DMS114 treated with DMSO at 0.1 percent for 48 hours (cell line): Measurements from ENCODE around the gene GPR82.
"Not testable (repeated sequence)": the region's sequence is repeated elsewhere in the genome, so short reads cannot be mapped to it uniquely, and the experiment has no call there.

Experiments used
- DNase-seq: peaks from one replicate; lab custom pipeline; 2025; ENCODE audit not compliant: unreplicated experiment; lab: John Stamatoyannopoulos, UW

GPR82 gene

DNA sequence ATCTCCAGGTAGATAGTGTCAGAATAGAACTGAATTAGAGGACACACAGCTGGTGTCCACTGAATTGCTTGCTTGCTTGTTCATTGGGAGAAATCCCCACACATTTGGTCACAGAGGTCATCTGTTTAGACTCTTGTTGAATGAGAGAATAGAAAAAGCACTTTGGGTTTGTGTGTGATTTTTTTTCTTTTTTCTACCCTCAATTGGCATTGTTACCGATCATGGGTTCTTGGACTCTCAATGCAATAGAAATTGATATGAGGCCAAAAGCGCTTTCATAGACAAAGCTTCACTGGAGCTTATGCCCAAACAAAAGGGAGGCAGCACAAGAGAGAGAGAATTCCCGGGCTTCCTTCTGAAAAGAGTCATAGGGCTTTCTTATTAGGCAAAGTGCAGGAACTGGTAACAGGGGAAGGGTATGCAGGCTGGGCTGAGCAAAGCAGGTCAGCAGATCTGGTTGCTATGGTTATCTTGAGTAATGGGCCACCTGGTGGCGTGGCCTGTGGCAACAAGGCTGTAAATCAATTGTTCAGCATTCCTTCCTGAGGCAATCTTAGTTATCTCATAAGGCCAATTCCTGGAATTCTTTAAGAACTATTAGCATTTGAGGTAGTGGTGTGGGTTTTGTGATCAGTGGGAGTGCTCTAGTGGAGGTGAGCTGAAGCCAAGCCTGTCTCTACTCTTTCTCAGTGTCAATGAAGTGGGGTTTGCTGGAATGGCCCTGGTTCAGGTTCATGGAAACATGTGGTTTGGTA lies 5.3 kb upstream of the GPR82 start:
- DNase-seq, result no peak

DNA sequence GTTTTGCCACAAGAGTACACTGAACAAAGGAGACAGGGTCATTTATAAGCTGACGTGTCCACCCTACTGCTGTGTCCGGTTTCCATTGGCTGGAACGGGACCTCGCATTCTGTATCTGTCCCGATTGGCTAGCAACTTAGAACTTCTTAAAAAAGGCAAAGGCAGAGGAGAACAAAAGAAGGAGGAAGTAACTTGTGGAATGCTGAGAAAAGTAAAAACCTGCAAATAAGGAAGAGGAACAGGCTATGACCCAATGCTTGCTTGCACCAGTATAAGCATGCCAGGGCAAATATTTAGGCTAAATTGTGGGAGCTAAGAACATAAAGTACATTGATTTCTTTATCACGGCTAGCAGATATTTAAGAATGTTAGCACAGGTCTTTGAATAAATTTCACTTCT lies 4.4 kb upstream of the GPR82 start:
- not testable (repeated sequence) for DNase-seq

DNA sequence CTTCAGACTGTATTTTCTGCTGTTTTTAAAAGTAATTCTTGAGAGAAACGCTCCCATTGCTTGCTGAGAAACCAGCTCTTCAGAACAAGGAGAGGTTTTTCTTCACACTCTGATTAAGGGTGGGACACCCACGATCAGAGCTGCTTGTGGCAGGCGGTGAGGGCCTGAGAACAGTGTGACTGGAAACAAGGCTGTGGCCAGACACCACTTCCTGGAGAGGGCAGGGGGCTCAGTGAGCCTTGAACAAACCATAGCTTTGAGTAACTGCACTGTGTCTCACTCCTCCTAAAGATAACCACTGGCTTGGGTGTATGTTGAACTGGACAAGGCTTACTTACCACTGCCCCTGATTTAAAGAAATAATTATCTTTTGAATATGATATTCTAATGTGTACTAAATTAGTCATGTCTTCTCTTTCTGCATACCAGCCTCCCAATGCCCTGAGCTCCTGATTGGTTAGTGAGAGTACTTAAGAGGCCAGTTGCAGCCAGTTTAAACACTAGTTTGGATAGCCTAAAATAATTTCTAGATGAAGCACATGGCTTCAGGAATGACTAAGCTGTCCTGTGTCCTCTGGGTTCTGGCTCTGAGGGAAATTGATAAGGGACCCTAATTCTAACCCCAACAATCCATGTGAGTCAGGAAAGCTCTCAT lies 3.7 kb upstream of the GPR82 start:
- DNase-seq, result no peak

DNA sequence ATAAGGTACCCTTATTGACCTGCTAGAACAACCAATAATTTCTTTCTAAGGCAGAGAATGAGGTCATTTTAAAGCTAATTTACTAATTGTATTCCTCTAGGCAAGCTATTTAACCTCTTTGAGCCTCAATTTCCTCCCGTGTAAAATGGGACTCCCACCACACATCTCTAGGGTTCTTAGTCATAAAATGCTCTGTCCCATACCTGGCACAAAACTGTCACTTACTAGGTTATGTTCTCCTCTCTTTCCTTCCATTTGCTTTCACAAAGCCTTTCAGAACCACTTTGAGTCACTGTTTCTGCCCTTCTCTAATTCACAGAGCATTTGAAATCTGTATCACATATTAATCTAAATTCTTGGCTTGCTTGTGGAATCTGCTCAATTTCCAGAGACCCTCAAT lies 2.4 kb upstream of the GPR82 start:
- DNase-seq, result no peak

DNA sequence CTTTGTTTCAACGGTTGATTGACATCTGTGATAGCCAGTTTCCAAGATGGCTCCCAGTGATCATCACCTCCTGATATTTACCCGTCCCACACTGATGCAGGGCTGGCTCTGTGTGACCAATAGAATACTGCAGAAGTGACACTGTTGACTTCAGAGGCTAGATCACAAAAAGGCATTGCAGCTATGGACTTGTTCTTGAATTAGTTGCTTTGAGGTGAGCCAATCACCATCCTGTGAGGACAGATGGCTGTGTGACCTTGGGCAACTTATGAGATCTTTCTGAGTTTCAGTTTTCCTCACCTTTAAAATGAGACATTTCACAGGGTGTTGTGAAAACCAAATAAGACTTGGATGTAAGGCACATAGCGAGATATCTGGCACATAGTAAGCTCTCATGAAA lies 1.8 kb upstream of the GPR82 start:
- DNase-seq, result no peak

DNA sequence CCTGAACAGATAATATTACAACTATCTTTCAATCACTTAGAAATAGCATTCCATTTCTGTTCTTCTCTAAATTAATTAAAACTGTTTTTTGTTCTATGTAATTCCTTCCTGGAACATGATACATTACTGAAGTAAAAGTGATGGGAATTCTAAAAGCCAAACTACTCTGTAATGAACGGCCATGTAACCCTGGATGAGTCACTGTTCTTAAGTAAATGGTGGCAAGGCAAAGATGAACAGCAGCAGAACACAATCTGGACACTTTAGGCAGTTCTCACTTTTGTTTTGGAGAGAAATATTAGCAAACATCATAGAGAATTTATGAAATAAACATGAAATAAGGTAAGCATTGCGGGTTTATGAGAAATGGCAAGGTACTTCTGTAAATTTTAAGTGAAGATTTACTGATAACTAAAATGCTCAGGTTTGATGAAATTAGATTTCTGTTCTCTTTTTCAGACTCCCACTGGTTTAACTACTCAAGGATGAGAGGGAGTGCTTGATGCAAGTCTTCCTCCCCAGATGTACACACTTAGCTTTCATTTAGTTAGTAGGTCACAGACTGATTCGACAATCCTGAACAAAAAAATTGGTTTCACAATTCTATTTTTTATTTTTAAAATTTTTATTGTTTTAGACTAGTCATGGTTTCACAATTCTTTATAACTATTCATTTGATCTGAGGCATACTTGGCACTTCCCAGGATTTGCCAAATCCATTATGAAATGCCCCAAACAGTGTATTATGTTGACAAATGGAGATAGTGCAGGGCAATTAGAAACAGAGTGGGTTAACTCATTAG lies 964 bp upstream of the GPR82 start:
- no peak for DNase-seq

DNA sequence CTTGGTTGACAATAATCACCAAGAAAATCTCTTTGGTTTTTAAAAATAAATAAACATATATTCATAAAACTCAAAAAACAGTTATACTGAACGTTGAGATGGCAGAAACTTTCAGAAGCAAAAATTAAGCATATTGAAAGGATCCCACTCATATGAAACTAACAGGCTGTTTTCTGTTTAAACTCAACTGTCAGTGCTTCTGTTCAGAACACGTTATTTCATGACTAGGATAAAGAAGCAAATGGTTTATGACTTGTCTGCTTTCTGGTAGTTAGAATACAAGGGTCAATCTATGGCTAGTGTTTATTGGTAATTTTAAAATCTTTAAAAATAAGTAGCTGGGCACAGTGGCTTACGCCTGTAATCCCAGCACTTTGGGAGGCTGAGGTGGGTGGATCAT lies 4.1 kb downstream of the GPR82 start:
- no peak for DNase-seq

DNA sequence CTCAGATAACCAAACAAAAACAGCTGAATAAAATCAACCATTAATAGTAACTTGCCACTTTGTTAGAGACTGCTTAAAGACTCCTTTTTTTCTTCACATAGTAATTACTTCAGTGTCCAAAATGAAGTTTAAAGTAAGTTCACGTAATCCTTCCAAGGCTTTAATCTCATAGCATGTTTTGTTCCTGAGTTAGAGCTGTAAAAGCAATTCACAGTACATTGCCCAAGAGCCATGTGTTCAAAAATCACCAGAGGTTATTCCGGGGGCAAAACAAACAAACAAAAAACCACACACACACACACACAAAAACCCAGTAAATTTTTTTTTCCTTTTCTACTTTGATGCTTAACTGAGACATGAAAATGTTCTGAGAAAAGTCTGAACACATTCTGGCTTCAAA lies 6.1 kb downstream of the GPR82 start:
- DNase-seq, result no peak

DNA sequence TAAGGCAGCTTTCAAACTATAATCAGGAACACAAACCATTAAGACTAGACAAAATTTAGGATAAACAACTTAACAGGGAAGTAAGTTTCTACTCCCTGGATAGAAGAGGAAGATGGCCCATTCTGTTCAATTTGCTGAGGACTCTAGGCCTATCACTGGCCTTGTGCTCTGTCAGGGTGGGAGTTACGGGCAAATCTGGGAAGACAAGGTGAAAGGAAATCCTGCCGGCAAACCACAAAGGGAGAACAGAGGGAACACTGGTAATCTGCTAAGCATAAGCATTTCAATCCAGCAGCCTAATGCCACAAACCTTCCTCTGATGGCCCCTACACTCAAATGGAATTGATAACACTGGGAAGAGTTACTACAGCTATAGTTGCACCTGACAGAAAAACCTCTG lies 8.3 kb downstream of the GPR82 start:
- DNase-seq, result no peak

DNA sequence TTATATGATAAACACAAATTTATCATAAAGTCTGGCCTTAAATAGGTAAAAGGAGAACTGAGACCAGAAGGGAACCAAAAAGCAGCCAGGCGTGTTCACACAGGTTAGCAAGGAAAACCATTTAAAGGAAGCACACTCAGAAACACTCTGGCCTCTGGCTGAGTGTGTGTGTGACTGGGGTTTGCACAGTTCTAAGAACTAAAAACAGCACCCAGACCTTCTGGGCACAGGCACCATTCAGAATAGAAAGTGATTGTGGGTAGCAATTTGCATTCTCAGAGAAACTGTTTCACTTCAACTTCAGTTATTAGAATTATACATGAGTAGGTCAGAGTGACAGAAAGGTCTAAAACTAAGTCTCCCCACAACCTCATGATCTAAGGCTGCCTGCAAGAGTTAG lies 10.0 kb downstream of the GPR82 start:
- no peak for DNase-seq

DNA sequence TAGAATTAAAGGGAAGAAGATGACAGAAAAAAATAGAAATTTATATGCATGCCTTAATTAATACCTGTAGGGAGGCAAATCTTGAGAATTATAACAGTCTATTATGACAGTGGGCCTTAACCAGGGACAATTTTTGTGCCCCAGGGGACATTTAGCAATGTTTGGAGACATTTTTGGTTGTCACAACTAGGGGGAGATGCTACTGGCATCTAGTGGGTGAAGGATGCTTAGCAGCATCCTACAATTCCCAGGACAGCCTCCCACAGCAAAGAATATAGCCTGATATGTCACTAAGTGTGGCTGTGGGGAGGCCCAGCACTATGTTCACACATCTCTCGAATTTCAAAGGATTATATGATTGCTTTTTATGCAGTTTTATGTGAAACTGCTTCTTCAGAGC lies 10.5 kb downstream of the GPR82 start:
- peak; percentile 2 for DNase-seq

DNA sequence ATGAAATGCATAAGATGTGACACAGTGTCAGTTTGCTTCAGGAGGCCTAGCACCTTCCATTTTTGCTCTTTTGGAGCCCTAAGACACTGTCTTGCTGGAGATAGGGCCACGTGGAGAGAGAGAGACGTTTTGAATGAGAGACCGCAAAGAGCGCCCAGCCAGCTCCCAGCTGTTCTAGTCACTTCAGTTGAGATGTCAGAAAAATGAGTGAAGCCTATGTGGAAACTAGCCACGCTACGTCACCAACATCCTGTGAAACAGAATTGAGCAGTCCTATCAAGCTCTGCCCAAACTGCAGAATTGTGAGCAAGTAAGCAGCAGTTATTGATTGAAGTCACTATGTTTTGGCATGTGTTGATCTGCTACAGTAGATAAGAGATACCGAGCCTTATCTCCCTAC lies 13.1 kb downstream of the GPR82 start:
- DNase-seq, result no peak

DNA sequence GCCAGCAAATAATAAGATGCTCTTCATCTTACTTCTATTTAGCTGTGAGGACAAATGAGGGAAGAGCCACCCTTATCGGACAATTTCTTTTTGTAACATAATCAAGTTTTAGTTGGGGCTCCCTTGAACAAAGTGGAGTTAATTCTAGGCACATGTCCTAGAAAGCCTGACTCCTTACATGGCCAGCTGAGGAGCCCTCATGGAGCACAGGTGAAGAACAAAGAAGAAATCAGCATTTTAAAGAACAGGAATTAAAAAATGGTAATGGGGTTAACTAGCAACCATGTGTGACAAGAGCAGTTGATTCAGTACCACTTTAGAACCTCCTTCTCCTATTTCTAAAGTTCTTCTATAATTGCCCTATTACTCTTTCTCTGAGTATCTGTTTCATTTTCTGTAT lies 15.9 kb downstream of the GPR82 start:
- DNase-seq, result no peak

DNA sequence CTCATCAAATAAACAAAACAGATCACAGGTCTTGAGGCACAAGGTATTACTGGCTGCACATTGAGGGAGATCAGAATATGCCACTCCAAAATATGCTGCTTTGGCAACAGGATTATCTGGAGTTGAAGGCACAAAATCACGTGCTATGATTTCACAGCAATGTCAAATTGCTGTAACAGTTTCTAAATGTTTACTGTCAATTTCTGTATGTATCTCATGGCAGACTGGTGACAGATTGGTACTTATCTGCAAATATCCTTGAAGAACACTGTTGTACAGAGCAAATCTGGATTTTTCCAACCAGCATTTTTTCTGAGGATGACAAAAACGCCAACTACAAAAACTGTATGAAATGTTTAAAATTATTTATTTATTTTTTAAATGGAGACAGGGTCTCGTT lies 26.7 kb downstream of the GPR82 start:
- DNase-seq, result no peak

DNA sequence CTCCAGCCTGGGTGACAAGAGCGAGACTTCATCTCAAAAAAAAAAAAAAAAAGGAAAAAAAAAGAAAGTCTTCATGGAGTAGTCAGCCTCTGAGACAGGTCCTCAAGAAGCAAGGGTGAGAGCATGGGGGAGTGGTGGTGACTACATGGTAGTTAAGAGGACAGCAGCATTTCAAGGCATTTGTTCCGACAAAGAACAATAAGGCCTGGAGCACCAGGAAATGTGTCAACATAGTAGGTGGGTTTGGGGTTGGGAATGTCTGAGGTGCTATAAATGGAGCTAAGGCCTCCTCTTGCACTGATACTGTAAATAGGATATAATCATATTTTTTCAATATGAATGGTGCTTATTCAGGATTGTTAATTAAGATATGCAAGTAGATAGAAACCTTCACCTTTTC lies 34.4 kb downstream of the GPR82 start:
- DNase-seq, result no peak

DNA sequence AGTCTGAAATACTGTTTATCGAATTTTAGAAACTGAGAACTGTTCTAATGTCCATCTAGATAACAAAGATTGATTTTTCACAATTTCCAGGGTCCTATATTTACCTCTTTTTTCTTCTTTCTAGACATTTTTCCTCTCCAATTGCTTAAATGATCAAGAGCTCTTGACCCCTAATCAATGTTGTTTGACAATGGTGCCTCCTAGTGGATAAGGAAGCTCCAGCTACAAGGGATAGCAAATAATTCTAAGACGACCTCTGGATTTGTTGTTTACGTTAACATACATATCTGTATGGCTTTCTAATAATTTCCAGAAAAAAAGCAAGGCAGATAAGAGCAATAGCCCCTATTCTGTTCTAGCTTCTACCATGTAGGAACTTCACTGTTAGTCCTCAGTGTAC lies 35.8 kb downstream of the GPR82 start:
- no peak for DNase-seq

DNA sequence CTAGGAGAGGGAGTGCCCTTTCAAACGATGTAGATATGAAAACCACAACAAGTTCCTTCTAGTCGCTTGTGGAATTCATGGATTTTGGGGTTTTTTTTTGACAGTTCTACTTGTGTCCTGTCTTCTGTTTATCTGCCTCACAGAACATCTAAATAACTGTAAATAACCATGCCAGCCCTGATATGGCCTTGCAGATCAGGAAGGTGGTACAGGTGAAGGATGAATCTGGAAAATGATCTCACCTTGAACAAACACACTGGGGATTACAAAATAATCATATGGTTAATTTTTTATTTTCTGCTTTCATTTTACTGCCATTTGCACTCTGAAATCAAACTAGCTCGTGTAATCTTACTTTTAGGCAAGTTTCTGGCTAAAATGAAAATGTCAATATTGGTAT lies 37.2 kb downstream of the GPR82 start:
- DNase-seq, result no peak

DNA sequence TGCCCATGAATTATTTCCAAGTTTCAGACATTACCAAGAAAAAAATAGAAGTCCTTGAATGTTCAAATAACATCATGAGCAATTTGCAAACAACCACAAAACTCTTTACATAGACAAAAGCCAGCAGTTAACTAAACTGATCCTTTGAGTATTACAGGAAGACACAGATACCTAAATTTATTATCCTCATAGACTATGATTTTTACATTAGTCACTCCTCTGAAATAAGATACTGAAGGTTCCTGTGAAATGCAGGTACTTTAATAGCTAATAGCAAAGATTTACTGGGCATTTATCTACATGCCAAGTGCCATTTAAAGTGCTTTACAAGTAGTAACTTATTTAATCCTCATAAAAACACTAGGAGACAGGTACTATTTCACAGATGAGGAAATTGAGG lies 37.7 kb downstream of the GPR82 start:
- no peak for DNase-seq

DNA sequence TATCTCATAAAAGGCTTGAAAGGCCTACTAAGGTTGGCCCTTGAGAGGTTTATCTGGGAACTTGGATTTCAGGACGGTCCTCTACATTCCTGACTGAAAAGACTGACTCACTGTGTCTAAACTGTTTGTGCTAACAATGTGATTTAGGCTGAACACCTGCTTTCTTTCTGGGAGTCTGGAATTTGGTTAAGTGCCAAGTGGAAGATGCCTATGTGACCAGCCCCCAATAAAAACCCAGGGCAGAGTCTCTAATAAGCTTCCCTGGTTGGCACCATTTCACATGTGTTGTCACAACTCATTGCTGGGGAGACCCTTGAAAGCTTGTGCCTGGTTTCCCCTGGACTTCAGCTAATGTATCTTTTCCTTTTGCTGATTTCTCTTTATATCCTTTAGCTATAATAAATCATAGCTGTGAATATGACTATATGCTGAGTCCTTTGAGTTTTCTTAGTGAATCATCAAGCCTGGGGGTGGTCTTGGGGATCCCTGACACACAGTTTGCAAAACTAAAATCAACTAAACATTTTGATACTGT lies 55.1 kb downstream of the GPR82 start:
- no peak for DNase-seq
